ENCODE data around the gene TECPR2.

Gene TECPR2

GRCh38 chr14:102374264-102374663 lies 11.5 kb downstream of the TECPR2 start:
- Histone ChIP-seq H3K27me3 (ENCODE audit: control insufficient read depth in 1 of 2, insufficient read depth in 2 of 2, low read length in 2 of 2) (no peaks in the 10 kb centered on the region), H3K27ac (ENCODE audit: low read length) (no peak overlapping the region), H3K36me3 (ENCODE audit: control insufficient read depth in 2 of 2, insufficient read depth in 2 of 2, low read length in 2 of 2) (peaks cover 9 to 17% of the 10 kb centered on the region in 2 donors), H3K4me3 (ENCODE audit: low read length in 2 of 2) (no peak overlapping the region), H3K9ac (ENCODE audit: low read length in 2 of 2) (no peak overlapping the region), H3K4me1 (ENCODE audit: control insufficient read depth, insufficient read depth, low read length) (peaks cover 4% of the 10 kb centered on the region), H3K9me3 (ENCODE audit: control insufficient read depth in 2 of 2, low read length in 2 of 2) (no peaks in the 10 kb centered on the region)

- no peak overlapping the region for H3K27ac ChIP-seq (ENCODE audit: low read length)
- no peaks in the 10 kb centered on the region for H3K9me3 ChIP-seq (ENCODE audit: control insufficient read depth in 2 of 2, low read length in 2 of 2)
Measured at GRCh38 chr14:102375119-102375518, 12.4 kb downstream of the TECPR2 start.

GRCh38 chr14:102377696-102378095 lies 15.0 kb downstream of the TECPR2 start:
- Histone ChIP-seq H3K4me3 (ENCODE audit: low read length in 2 of 2) (no peak overlapping the region), H3K27ac (ENCODE audit: low read length) (no peak overlapping the region), H3K36me3 (ENCODE audit: control insufficient read depth in 2 of 2, insufficient read depth in 2 of 2, low read length in 2 of 2) (peaks cover 9 to 20% of the 10 kb centered on the region in 2 donors), H3K4me1 (ENCODE audit: control insufficient read depth, insufficient read depth, low read length) (no peaks in the 10 kb centered on the region), H3K9me3 (ENCODE audit: control insufficient read depth in 2 of 2, low read length in 2 of 2) (no peaks in the 10 kb centered on the region), H3K27me3 (ENCODE audit: control insufficient read depth in 1 of 2, insufficient read depth in 2 of 2, low read length in 2 of 2) (no peaks in the 10 kb centered on the region), H3K9ac (ENCODE audit: low read length in 2 of 2) (no peak overlapping the region)

More at GRCh38 chr14:102375119-102375518, 12.4 kb downstream of the TECPR2 start:
- H3K9ac ChIP-seq (ENCODE audit: low read length in 2 of 2), result no peak overlapping the region
- peaks cover 9 to 17% of the 10 kb centered on the region in 2 donors for H3K36me3 ChIP-seq (ENCODE audit: control insufficient read depth in 2 of 2, insufficient read depth in 2 of 2, low read length in 2 of 2)
- no peaks in the 10 kb centered on the region for H3K27me3 ChIP-seq (ENCODE audit: control insufficient read depth in 1 of 2, insufficient read depth in 2 of 2, low read length in 2 of 2)
- no peak overlapping the region for H3K4me3 ChIP-seq (ENCODE audit: low read length in 2 of 2)
- H3K4me1 ChIP-seq (ENCODE audit: control insufficient read depth, insufficient read depth, low read length), result peaks cover 4% of the 10 kb centered on the region

DNA sequence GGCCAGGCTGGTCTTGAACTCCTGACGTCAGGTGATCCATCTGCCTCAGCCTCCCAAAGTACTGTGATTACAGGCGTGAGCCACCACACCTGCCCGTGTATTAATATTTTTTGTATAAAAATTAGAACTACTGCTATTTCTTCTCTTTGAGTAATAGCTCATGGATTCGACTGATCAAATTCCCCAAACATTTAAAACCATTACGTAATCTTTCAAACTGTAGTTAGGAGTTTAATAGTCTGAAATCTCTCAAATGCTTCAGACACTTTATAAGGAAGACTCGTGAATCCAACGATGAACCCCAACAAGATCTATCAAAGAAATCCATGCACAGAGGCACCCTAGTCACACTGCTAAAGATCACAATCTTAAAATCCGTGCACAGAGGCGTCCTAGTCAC lies 16.1 kb downstream of the TECPR2 start:
- Histone ChIP-seq H3K4me3 (ENCODE audit: low read length in 2 of 2) (no peak overlapping the region), H3K27ac (ENCODE audit: low read length) (no peak overlapping the region), H3K9me3 (ENCODE audit: control insufficient read depth in 2 of 2, low read length in 2 of 2) (no peaks in the 10 kb centered on the region), H3K9ac (ENCODE audit: low read length in 2 of 2) (no peak overlapping the region), H3K4me1 (ENCODE audit: control insufficient read depth, insufficient read depth, low read length) (no peaks in the 10 kb centered on the region), H3K27me3 (ENCODE audit: control insufficient read depth in 1 of 2, insufficient read depth in 2 of 2, low read length in 2 of 2) (no peaks in the 10 kb centered on the region), H3K36me3 (ENCODE audit: control insufficient read depth in 2 of 2, insufficient read depth in 2 of 2, low read length in 2 of 2) (peaks cover 13 to 20% of the 10 kb centered on the region in 2 donors)

DNA sequence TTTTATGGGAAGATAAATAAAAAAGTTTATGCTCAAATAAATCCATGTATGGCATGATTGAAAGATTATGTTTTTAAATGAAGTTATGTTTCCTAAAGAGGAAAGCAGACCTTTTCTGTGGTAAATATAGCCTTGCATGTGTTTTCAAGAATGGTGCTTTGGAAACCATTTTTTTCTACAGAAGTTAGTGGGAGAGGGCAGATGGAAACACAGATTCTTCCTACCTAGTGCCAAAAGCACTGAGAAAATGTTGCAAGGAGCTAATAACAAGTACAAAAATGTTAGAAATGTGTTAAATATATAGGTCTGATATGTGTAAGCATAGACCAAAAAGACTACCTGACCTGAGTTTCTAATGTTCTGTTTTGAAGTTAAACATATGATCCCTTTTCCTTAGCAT lies 24.3 kb downstream of the TECPR2 start:
- peaks cover 2 to 7% of the 10 kb centered on the region in 2 donors for H3K36me3 ChIP-seq (ENCODE audit: control insufficient read depth in 2 of 2, insufficient read depth in 2 of 2, low read length in 2 of 2)
- H3K9ac ChIP-seq (ENCODE audit: low read length in 2 of 2), result no peak overlapping the region
- H3K4me3 ChIP-seq (ENCODE audit: low read length in 2 of 2), result no peak overlapping the region
- H3K4me1 ChIP-seq (ENCODE audit: control insufficient read depth, insufficient read depth, low read length), result no peaks in the 10 kb centered on the region
- H3K27me3 ChIP-seq (ENCODE audit: control insufficient read depth in 1 of 2, insufficient read depth in 2 of 2, low read length in 2 of 2), result no peaks in the 10 kb centered on the region
- no peaks in the 10 kb centered on the region for H3K9me3 ChIP-seq (ENCODE audit: control insufficient read depth in 2 of 2, low read length in 2 of 2)
- H3K27ac ChIP-seq (ENCODE audit: low read length), result no peak overlapping the region

DNA sequence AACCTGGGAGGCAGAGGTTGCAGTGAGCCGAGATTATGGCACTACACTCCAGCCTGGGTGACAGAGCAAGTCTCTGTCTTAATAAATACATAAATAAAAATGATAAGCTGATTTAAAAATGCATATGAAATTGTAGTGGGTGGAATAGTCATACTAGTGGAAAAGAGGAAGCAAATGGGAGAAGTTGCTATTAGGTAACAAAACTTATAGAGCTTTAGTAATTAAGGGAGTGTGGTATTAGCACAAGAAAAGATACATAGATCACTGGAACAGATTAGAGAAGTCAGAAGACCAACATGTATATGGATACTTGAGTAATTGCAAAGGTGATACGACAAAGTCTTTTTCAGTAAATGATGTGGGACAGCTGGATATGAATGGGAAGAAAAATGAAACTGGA lies 26.5 kb downstream of the TECPR2 start:
- no peaks in the 10 kb centered on the region for H3K9me3 ChIP-seq (ENCODE audit: control insufficient read depth in 2 of 2, low read length in 2 of 2)
- no peak overlapping the region for H3K4me3 ChIP-seq (ENCODE audit: low read length in 2 of 2)
- H3K27ac ChIP-seq (ENCODE audit: low read length), result no peak overlapping the region
- no peaks in the 10 kb centered on the region for H3K27me3 ChIP-seq (ENCODE audit: control insufficient read depth in 1 of 2, insufficient read depth in 2 of 2, low read length in 2 of 2)
- H3K9ac ChIP-seq (ENCODE audit: low read length in 2 of 2), result no peak overlapping the region
- H3K36me3 ChIP-seq (ENCODE audit: control insufficient read depth in 2 of 2, insufficient read depth in 2 of 2, low read length in 2 of 2), result peaks cover 2 to 4% of the 10 kb centered on the region in 2 donors
- H3K4me1 ChIP-seq (ENCODE audit: control insufficient read depth, insufficient read depth, low read length), result no peaks in the 10 kb centered on the region

GRCh38 chr14:102390064-102390855 lies 27.5 kb downstream of the TECPR2 start:
- Histone ChIP-seq H3K9ac (ENCODE audit: low read length in 2 of 2) (no peak overlapping the region), H3K36me3 (ENCODE audit: control insufficient read depth in 2 of 2, insufficient read depth in 2 of 2, low read length in 2 of 2) (peaks cover 0 to 2% of the 10 kb centered on the region in 2 donors), H3K4me1 (ENCODE audit: control insufficient read depth, insufficient read depth, low read length) (no peaks in the 10 kb centered on the region), H3K9me3 (ENCODE audit: control insufficient read depth in 2 of 2, low read length in 2 of 2) (no peaks in the 10 kb centered on the region), H3K27me3 (ENCODE audit: control insufficient read depth in 1 of 2, insufficient read depth in 2 of 2, low read length in 2 of 2) (no peaks in the 10 kb centered on the region), H3K4me3 (ENCODE audit: low read length in 2 of 2) (no peak overlapping the region), H3K27ac (ENCODE audit: low read length) (no peak overlapping the region)

GRCh38 chr14:102392506-102392905 lies 29.8 kb downstream of the TECPR2 start:
- Histone ChIP-seq H3K9me3 (ENCODE audit: control insufficient read depth in 2 of 2, low read length in 2 of 2) (no peaks in the 10 kb centered on the region), H3K9ac (ENCODE audit: low read length in 2 of 2) (no peak overlapping the region), H3K27ac (ENCODE audit: low read length) (no peak overlapping the region), H3K4me3 (ENCODE audit: low read length in 2 of 2) (no peak overlapping the region), H3K4me1 (ENCODE audit: control insufficient read depth, insufficient read depth, low read length) (no peaks in the 10 kb centered on the region), H3K27me3 (ENCODE audit: control insufficient read depth in 1 of 2, insufficient read depth in 2 of 2, low read length in 2 of 2) (no peaks in the 10 kb centered on the region), H3K36me3 (ENCODE audit: control insufficient read depth in 2 of 2, insufficient read depth in 2 of 2, low read length in 2 of 2) (peaks cover 0 to 2% of the 10 kb centered on the region in 2 donors)

DNA sequence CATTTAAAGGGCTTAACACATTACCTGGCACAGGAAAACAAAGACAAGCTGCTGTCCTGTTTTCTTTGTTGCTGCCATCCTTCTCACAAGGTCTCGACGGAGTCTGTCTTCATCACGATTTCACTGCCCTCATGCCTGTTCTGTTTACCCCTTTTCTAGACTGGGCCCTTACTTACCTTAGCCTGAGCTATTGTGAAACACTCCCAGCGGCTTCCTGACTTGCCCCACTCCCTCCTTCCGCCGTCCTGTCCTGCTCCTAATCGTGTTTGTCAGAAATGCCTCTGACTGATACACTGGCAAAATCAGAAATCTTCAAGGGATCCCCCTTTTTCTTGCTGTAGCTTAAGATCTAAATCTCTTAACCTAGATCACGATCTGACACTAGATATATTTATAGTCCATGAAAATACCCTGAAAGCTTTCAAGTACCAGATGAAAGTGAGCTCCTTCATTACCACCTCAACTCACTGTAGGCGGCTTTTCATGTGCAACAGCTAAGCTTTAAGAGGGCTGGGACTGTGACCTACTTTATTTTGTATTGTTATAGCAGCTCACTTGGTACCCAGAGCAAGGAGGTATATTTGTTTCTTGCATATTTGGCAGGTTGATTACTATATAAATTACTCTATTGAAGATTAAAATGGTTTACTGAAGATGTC lies 32.1 kb downstream of the TECPR2 start:
- Histone ChIP-seq H3K36me3 (ENCODE audit: control insufficient read depth in 2 of 2, insufficient read depth in 2 of 2, low read length in 2 of 2) (peaks cover 0 to 2% of the 10 kb centered on the region in 2 donors), H3K4me1 (ENCODE audit: control insufficient read depth, insufficient read depth, low read length) (no peaks in the 10 kb centered on the region), H3K9me3 (ENCODE audit: control insufficient read depth in 2 of 2, low read length in 2 of 2) (no peaks in the 10 kb centered on the region), H3K27me3 (ENCODE audit: control insufficient read depth in 1 of 2, insufficient read depth in 2 of 2, low read length in 2 of 2) (no peaks in the 10 kb centered on the region), H3K27ac (ENCODE audit: low read length) (no peak overlapping the region), H3K4me3 (ENCODE audit: low read length in 2 of 2) (no peak overlapping the region), H3K9ac (ENCODE audit: low read length in 2 of 2) (no peak overlapping the region)

GRCh38 chr14:102396521-102396920 lies 33.8 kb downstream of the TECPR2 start:
- Histone ChIP-seq H3K36me3 (ENCODE audit: control insufficient read depth in 2 of 2, insufficient read depth in 2 of 2, low read length in 2 of 2) (peaks cover 0 to under 1% of the 10 kb centered on the region in 2 donors), H3K27me3 (ENCODE audit: control insufficient read depth in 1 of 2, insufficient read depth in 2 of 2, low read length in 2 of 2) (no peaks in the 10 kb centered on the region), H3K27ac (ENCODE audit: low read length) (no peak overlapping the region), H3K4me3 (ENCODE audit: low read length in 2 of 2) (no peak overlapping the region), H3K9me3 (ENCODE audit: control insufficient read depth in 2 of 2, low read length in 2 of 2) (no peaks in the 10 kb centered on the region), H3K9ac (ENCODE audit: low read length in 2 of 2) (no peak overlapping the region), H3K4me1 (ENCODE audit: control insufficient read depth, insufficient read depth, low read length) (no peaks in the 10 kb centered on the region)

DNA sequence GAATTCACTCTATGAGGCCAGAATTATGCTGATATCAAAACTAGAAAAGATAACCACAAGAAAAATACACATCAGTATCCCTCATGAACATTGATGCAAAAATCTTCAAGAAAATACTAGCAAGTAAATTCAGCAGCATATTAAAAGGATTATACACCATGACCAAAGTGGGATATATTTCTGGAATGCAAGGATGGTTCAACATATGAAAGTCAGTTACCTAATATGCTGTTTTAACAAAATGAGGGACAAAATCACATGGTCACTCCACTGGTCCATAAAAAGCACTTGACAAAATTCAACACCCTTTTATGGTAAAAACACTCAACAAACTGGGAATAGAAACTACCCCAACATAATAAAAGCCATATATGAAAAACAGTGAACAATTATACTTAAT lies 40.3 kb downstream of the TECPR2 start:
- H3K9ac ChIP-seq (ENCODE audit: low read length in 2 of 2), result no peak overlapping the region
- H3K4me1 ChIP-seq (ENCODE audit: control insufficient read depth, insufficient read depth, low read length), result peaks cover 7% of the 10 kb centered on the region
- H3K27ac ChIP-seq (ENCODE audit: low read length), result no peak overlapping the region
- peaks cover 0 to 7% of the 10 kb centered on the region in 2 donors for H3K9me3 ChIP-seq (ENCODE audit: control insufficient read depth in 2 of 2, low read length in 2 of 2)
- no peaks in the 10 kb centered on the region for H3K36me3 ChIP-seq (ENCODE audit: control insufficient read depth in 2 of 2, insufficient read depth in 2 of 2, low read length in 2 of 2)
- no peaks in the 10 kb centered on the region for H3K27me3 ChIP-seq (ENCODE audit: control insufficient read depth in 1 of 2, insufficient read depth in 2 of 2, low read length in 2 of 2)
- H3K4me3 ChIP-seq (ENCODE audit: low read length in 2 of 2), result no peak overlapping the region

Data from stomach smooth muscle (tissue), 2 donors.